HCT116 (cell line): Measurements from ENCODE around the gene NOX1. TPM values are rescaled to one million over a fixed set of nuclear protein-coding genes. Genes with fewer than 3 reads are reported as not detected.

Experiments
- ATAC-seq: fragments of 200-7000 bp; cut with Tn5 transposase; 2 replicates; pipeline ENCODE4 v1.9.1; 2020; ENCODE audit warnings: mild to moderate bottlenecking, moderate library complexity
- BruUV-seq: library from RNA; stranded (reverse); fragments of 400-500 nt; replicated peaks from 2 replicates; lab custom pipeline; 2021; lab: Mats Ljungman, UMichigan
- CTCF ChIA-PET: fragments of 300-600 bp; sonication (Branson Sonifier 250); formaldehyde crosslinking; loops from one replicate; lab custom pipeline; 2021; ENCODE audit warnings: antibody characterized with exemption; lab: Charles Lee
- POLR2A ChIA-PET: fragments of 300-600, 350-600 bp; sonication (Branson Sonifier 250); formaldehyde crosslinking; loops from one replicate; lab custom pipeline; 2021; ENCODE audit warnings: antibody characterized with exemption; lab: Charles Lee
- RAD21 ChIA-PET, 2 experiments: fragments of 300-600 bp; sonication (Branson Sonifier 250); formaldehyde crosslinking; loops; one replicate each; lab custom pipeline; 2023; ENCODE audit warnings: low total read pairs in 2 of 2; ENCODE audit not compliant: uncharacterized antibody in 2 of 2, unreplicated experiment in 2 of 2, low non-redundant PET in 1 of 2; lab: Charles Lee
- DNase-seq: peaks from one replicate; pipeline ENCODE4 v3.0.0-alpha.2; 2010; ENCODE audit warnings: low read depth, low spot score
- H2AFZ ChIP-seq: fragments of 200-600 bp; shearing (Covaris generic), sonication (generic); 2 replicates; pipeline ENCODE4 v1.6.1; 2017; ENCODE audit warnings: low read depth, mixed run types, mixed read lengths, antibody characterized with exemption, low read length; ENCODE audit not compliant: poor library complexity, severe bottlenecking
- H3K27ac ChIP-seq: 2 replicates; pipeline ENCODE4 v1.5.1; 2012; ENCODE audit warnings: low read depth, low read length
- H3K27me3 ChIP-seq: fragments of 200-600 bp; sonication (generic); 2 replicates; pipeline ENCODE4 v1.6.1; 2016; ENCODE audit warnings: mixed run types, low read length, mixed read lengths; ENCODE audit not compliant: insufficient read depth
- H3K36me3 ChIP-seq, 2 experiments: fragments of 200-500 bp in 1 of 2; fragments of 200-600 bp in 1 of 2; sonication (Bioruptor generic) in 1 of 2; sonication (generic) in 1 of 2; 2 replicates each; pipeline versions ENCODE4 v1.5.1 to v1.6.1; 2014 to 2016; ENCODE audit warnings: low read length in 2 of 2, inconsistent platforms in 1 of 2, mixed read lengths in 1 of 2, mixed run types in 1 of 2; ENCODE audit not compliant: insufficient read depth in 2 of 2, control insufficient read depth in 1 of 2
- H3K4me1 ChIP-seq, 2 experiments: fragments of 200-600 bp in 1 of 2; sonication (generic) in 1 of 2; 2 replicates each; pipeline versions ENCODE4 v1.5.1 to v1.6.1; 2012 to 2017; ENCODE audit warnings: low read length in 2 of 2, inconsistent platforms in 1 of 2, mild to moderate bottlenecking in 1 of 2, mixed read lengths in 1 of 2, mixed run types in 1 of 2, moderate library complexity in 1 of 2; ENCODE audit not compliant: insufficient read depth in 2 of 2, control insufficient read depth in 1 of 2
- H3K4me2 ChIP-seq: fragments of 200-600 bp; sonication (generic); 2 replicates; pipeline ENCODE4 v1.6.1; 2017; ENCODE audit warnings: mixed run types, low read length, mixed read lengths
- H3K4me3 ChIP-seq, 2 experiments: fragments of 200-600 bp in 1 of 2; sonication (generic) in 1 of 2; replicated peaks in 1 of 2; 2 replicates each; pipeline ENCODE4 v1.5.1; 2011 to 2016; ENCODE audit warnings: low read length in 2 of 2, control low read depth in 1 of 2, low read depth in 1 of 2, mild to moderate bottlenecking in 1 of 2, mixed read lengths in 1 of 2, mixed run types in 1 of 2
- H3K79me2 ChIP-seq: fragments of 200-600 bp; sonication (generic); 2 replicates; pipeline ENCODE4 v1.6.1; 2017; ENCODE audit warnings: mild to moderate bottlenecking, mixed run types, low read length, moderate library complexity, mixed read lengths; ENCODE audit not compliant: insufficient read depth
- H3K9ac ChIP-seq: fragments of 200-600 bp; sonication (generic); 2 replicates; pipeline ENCODE4 v1.6.1; 2016; ENCODE audit warnings: low read length, mixed read lengths
- H3K9me2 ChIP-seq: fragments of 200-600 bp; sonication (generic), shearing (Covaris generic); 2 replicates; pipeline ENCODE4 v1.6.1; 2017; ENCODE audit warnings: mixed run types, mild to moderate bottlenecking, moderate library complexity; ENCODE audit not compliant: insufficient read depth
- H3K9me3 ChIP-seq, 2 experiments: fragments of 200-500 bp in 1 of 2; fragments of 200-600 bp in 1 of 2; sonication (Bioruptor generic) in 1 of 2; sonication (generic) in 1 of 2; 2 replicates each; pipeline ENCODE4 v1.6.1; 2014 to 2017; ENCODE audit warnings: low read length in 2 of 2, mixed read lengths in 2 of 2, inconsistent platforms in 1 of 2, low read depth in 1 of 2, mild to moderate bottlenecking in 1 of 2, mixed run types in 1 of 2, moderate library complexity in 1 of 2; ENCODE audit not compliant: control insufficient read depth in 1 of 2, insufficient read depth in 1 of 2
- H4K20me1 ChIP-seq: fragments of 200-600 bp; sonication (generic), shearing (Covaris generic); 2 replicates; pipeline ENCODE4 v1.6.1; 2017; ENCODE audit warnings: mixed run types, mild to moderate bottlenecking, moderate library complexity; ENCODE audit not compliant: insufficient read depth
- FOSL1 ChIP-seq: IDR thresholded peaks from 2 replicates; pipeline ENCODE4 v1.6.1; 2012; ENCODE audit warnings: low read depth
- RAD21 ChIP-seq: IDR thresholded peaks from 2 replicates; pipeline ENCODE4 v1.6.1; 2012; ENCODE audit warnings: low read depth, mild to moderate bottlenecking
- SRF ChIP-seq: IDR thresholded peaks from 2 replicates; pipeline ENCODE4 v1.6.1; 2012; ENCODE audit warnings: low read depth
- TCF7L2 ChIP-seq: IDR thresholded peaks from 2 replicates; pipeline ENCODE4 v1.7.0; 2011; ENCODE audit warnings: borderline replicate concordance, inconsistent platforms; ENCODE audit not compliant: insufficient read depth, insufficient read length; ENCODE audit errors: extremely low read depth
- YY1 ChIP-seq: IDR thresholded peaks from 2 replicates; pipeline ENCODE4 v1.6.1; 2011; ENCODE audit warnings: low read length, low read depth, moderate library complexity, mild to moderate bottlenecking; ENCODE audit not compliant: insufficient replicate concordance; ENCODE audit errors: extremely low read depth
- intact Hi-C: fragments of 100-400 bp; cut with micrococcal nuclease; formaldehyde crosslinking; loops from 2 replicates; pipeline ENCODE4 v1.10.0; 2022
- total RNA-seq: library from RNA; stranded (reverse); gene quantifications from one replicate; pipeline ENCODE4 v1.2.1, GENCODE V29; 2021; ENCODE audit not compliant: unreplicated experiment

Gene NOX1
- total RNA-seq, 1 experiment from 2014 or later, result not detected

DNA sequence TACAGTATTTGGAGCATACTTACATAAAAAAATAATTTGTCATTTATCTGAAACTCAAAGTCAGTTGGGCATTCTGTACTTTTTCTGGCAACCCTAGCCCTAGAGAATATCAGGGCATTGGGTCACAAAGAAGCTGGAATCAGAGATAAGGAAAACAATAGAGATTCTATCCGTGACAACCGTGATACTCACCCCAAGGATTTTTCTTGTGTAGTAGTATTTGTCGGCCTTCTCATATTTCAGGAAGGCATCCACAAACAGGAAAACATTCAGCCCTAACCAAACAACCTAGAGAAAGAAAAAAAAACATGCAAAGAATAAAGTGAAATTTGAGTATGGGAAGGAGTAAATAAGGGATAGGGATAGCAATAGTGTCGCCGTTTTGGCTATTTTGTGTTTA is 3.6 kb downstream of the NOX1 start:
- no peak overlapping the region for H3K4me3 ChIP-seq
- intact Hi-C loops, result no loop called here
- DNase-seq (no peak), ATAC-seq (no peak)
- POLR2A ChIA-PET, result no interaction called here
- H4K20me1 ChIP-seq, result no peaks in the 10 kb centered on the region
- H3K4me1 ChIP-seq, result no peaks in the 10 kb centered on the region
- H3K27me3 ChIP-seq, result no peaks in the 10 kb centered on the region
- H3K9me3 ChIP-seq, result no peaks in the 10 kb centered on the region
- no TSS peak for BruUV-seq
- RAD21 ChIA-PET, result no interaction called here
- CTCF ChIA-PET, result no interaction called here
- H3K27ac ChIP-seq, result no peak overlapping the region
- no peak for TF ChIP-seq SRF
- TF ChIP-seq YY1, result no peak
- TF ChIP-seq FOSL1, result no peak
- H3K4me2 ChIP-seq, result no peak overlapping the region
- no peak overlapping the region for H2AFZ ChIP-seq
- H3K79me2 ChIP-seq, result no peaks in the 10 kb centered on the region
- H3K9me2 ChIP-seq, result no peaks in the 10 kb centered on the region
- H3K9ac ChIP-seq, result no peak overlapping the region
- no peaks in the 10 kb centered on the region for H3K36me3 ChIP-seq

DNA sequence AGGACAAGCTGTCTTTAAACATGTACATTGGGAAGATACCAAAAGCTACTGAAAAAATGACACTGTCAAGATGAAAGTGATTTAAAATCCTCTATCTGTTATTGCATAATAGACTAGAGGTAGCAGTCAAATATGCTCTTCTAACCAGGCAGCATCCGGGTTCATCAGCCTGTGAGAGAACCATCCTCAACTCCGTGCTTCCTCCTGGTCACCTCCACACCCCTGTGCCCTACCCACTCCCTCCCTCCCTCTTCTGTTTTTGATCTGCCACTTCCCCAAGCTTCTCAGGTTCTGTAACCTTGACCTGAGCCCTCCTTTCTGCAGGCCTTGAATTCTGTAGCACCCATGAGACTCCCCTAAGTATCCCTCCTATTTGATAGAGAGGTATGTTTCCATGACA is 5.9 kb downstream of the NOX1 start:
- Histone ChIP-seq H2AFZ (no peak overlapping the region), H3K79me2 (no peaks in the 10 kb centered on the region), H3K27me3 (no peaks in the 10 kb centered on the region)
- CTCF ChIA-PET, result no interaction called here
- no peak for ATAC-seq
- intact Hi-C loops, result no loop called here
- no TSS peak for BruUV-seq
- TF ChIP-seq TCF7L2 (no peak), RAD21 (no peak), SRF (no peak)
- TF ChIP-seq, all 23 proteins: peak for 0
- Histone ChIP-seq H4K20me1 (no peaks in the 10 kb centered on the region), H3K4me3 (no peak overlapping the region), H3K9me3 (no peaks in the 10 kb centered on the region), H3K27ac (no peak overlapping the region), H3K4me2 (no peak overlapping the region), H3K9me2 (no peaks in the 10 kb centered on the region), H3K36me3 (no peaks in the 10 kb centered on the region), H3K9ac (no peak overlapping the region), H3K4me1 (no peaks in the 10 kb centered on the region)
- no peak for DNase-seq
- ChIA-PET RAD21 (no interaction called here), POLR2A (no interaction called here)
